Mucosa of descending colon (tissue), 3 donors: Measurements from ENCODE around the gene ANKRD55. TPM values are rescaled to one million over a fixed set of nuclear protein-coding genes. Genes with fewer than 3 reads are reported as not detected.
"Not testable (repeated sequence)": the region's sequence is repeated elsewhere in the genome, so short reads cannot be mapped to it uniquely, and the experiment has no call there.

Experiments
- ATAC-seq: fragments of 200-7000 bp; cut with Tn5 transposase; one replicate; pipeline ENCODE4 v1.9.1; 2020; ENCODE audit warnings: mild to moderate bottlenecking, moderate library complexity
- DNase-seq, 3 donors: peaks; one replicate each; pipeline ENCODE4 v3.0.0-alpha.2; 2020
- H3K36me3 ChIP-seq: fragments of 200-600 bp; one replicate; pipeline ENCODE4 v1.8.0; 2021; ENCODE audit warnings: low read depth, mild to moderate bottlenecking
- H3K4me1 ChIP-seq: fragments of 200-600 bp; one replicate; pipeline ENCODE4 v1.8.0; 2021; ENCODE audit warnings: low read depth, mild to moderate bottlenecking
- H3K4me3 ChIP-seq: fragments of 200-600 bp; one replicate; pipeline ENCODE4 v1.8.0; 2021; ENCODE audit warnings: mild to moderate bottlenecking
- H3K9me3 ChIP-seq: fragments of 200-600 bp; one replicate; pipeline ENCODE4 v1.8.0; 2021; ENCODE audit warnings: mild to moderate bottlenecking
- intact Hi-C, 2 donors: fragments of 100-400 bp; cut with DNase I in 1 of 2; cut with micrococcal nuclease in 1 of 2; formaldehyde crosslinking; loops; one replicate each; pipeline versions ENCODE4 v1.11.0 to v1.11.1; 2022; cut with DNase I, micrococcal nuclease
- total RNA-seq, 3 donors: library from RNA; stranded (reverse); fragmentation: NEBNext Ultra II Directional in 2 of 3; extraction: Animal tissue kit (Norgen Biotek cat#: 25700) in 2 of 3; gene quantifications; one replicate each; pipeline versions ENCODE4 v1.2.1 to v1.2.4, GENCODE V29; 2021 to 2023
- TF ChIP-seq, protein P1 (sequence below): fragments of 200-600 bp; IDR thresholded peaks from one replicate; pipeline ENCODE4 v1.8.0; 2022; ENCODE audit warnings: antibody characterized with exemption, mild to moderate bottlenecking
- donor health status: DM: no; HTN: no; CAD: no; lungs with moderate emphysema.
- donor health status: DM: no; HTN: no; CAD: no.
- donor health status: DM: no; HTN: yes; CAD: no.

The ANKRD55 gene
- total RNA-seq, 3 donors from 2014 or later, result 0.31 TPM; not detected in 2

DNA sequence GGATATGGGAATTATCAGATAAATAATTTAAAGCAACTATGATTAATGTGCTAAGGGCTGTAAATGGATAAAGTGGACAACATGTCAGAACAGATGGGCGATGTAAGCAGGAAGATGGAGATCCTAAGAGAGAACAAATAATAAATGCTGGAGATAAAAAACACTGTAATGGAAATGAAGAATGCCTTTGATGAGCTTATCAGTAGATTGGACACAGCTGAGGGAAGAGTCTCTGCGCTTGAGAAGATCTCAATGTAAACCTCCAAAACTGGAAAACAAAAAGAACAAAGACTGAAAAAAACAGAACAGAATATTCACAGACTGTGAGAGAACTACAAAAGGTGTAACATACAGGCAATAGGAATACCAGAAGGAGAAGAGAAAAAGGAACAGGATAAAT lies 102.5 kb downstream of the ANKRD55 start:
- intact Hi-C loops, result no loop called here
- Histone ChIP-seq H3K36me3 (no peaks in the 10 kb centered on the region), H3K4me1 (no peaks in the 10 kb centered on the region), H3K9me3 (no peaks in the 10 kb centered on the region), H3K4me3 (no peak overlapping the region)
- TF ChIP-seq, protein P1, sequence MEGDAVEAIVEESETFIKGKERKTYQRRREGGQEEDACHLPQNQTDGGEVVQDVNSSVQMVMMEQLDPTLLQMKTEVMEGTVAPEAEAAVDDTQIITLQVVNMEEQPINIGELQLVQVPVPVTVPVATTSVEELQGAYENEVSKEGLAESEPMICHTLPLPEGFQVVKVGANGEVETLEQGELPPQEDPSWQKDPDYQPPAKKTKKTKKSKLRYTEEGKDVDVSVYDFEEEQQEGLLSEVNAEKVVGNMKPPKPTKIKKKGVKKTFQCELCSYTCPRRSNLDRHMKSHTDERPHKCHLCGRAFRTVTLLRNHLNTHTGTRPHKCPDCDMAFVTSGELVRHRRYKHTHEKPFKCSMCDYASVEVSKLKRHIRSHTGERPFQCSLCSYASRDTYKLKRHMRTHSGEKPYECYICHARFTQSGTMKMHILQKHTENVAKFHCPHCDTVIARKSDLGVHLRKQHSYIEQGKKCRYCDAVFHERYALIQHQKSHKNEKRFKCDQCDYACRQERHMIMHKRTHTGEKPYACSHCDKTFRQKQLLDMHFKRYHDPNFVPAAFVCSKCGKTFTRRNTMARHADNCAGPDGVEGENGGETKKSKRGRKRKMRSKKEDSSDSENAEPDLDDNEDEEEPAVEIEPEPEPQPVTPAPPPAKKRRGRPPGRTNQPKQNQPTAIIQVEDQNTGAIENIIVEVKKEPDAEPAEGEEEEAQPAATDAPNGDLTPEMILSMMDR, result no peak
- ATAC-seq, result no peak
- no peak for DNase-seq

- ATAC-seq (no peak), DNase-seq (no peak)
Measured at GRCh38 chr5:56129288-56129687, 103.8 kb downstream of the ANKRD55 start.

GRCh38 chr5:56128113-56128512 lies 105.0 kb downstream of the ANKRD55 start:
- Histone ChIP-seq H3K36me3 (no peaks in the 10 kb centered on the region), H3K9me3 (no peaks in the 10 kb centered on the region), H3K4me3 (no peak overlapping the region), H3K4me1 (no peaks in the 10 kb centered on the region)
- peak; percentile 36 for ATAC-seq
- TF ChIP-seq, protein P1, result no peak
- intact Hi-C loops, result no loop called here
- peak in 1 of 3 donors; percentile 32 for DNase-seq

More at GRCh38 chr5:56129288-56129687, 103.8 kb downstream of the ANKRD55 start:
- H3K4me1 ChIP-seq, result no peaks in the 10 kb centered on the region
- H3K36me3 ChIP-seq, result no peaks in the 10 kb centered on the region
- TF ChIP-seq, protein P1, result no peak
- no peak overlapping the region for H3K4me3 ChIP-seq
- no peaks in the 10 kb centered on the region for H3K9me3 ChIP-seq
- intact Hi-C loops, result no loop called here

GRCh38 chr5:56126487-56127179 lies 106.5 kb downstream of the ANKRD55 start:
- no peaks in the 10 kb centered on the region for H3K36me3 ChIP-seq
- DNase-seq (no peak), ATAC-seq (no peak)
- intact Hi-C loops, result no loop called here
- no peaks in the 10 kb centered on the region for H3K4me1 ChIP-seq
- no peaks in the 10 kb centered on the region for H3K9me3 ChIP-seq
- TF ChIP-seq, protein P1, result no peak
- no peak overlapping the region for H3K4me3 ChIP-seq

DNA sequence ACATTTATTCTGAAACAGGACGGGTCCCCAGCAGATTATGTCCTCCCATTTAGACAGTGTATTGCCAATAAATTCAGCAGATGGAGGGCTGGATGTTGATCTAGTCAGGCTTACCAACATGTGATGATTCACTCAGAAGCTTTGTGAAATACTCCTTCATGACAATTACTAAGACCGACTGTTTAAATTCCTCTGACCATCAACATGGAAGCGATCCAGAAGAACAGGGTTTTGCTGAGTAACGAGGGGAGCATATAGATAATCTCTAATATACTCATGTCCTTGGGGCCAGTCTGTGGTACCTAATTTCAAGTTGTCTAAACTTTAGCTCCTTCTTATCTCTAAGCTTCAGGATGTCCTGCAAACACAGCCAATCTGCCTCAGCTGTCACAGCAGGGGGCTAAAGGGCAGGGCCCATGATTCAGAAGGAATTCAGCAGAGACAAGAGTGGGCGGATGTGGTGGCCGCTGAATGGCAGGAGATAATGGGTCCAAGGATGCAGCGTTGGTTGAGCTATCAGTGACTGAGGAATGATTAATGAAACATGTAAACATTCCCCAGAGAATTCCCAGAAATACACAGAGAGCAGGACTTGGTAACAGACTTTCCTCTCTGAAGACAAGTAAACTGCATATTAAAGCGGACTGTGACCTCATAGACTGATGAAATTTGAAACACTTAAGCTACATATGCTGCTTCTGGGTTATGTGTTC lies 109.4 kb downstream of the ANKRD55 start:
- TF ChIP-seq, protein P1, result no peak
- intact Hi-C loops, result no loop called here
- peak; percentile 76 for ATAC-seq
- DNase-seq, result peak; percentile 24 to 58 (median 27)
- Histone ChIP-seq H3K36me3 (no peaks in the 10 kb centered on the region), H3K9me3 (no peaks in the 10 kb centered on the region), H3K4me3 (no peak overlapping the region), H3K4me1 (no peaks in the 10 kb centered on the region)

DNA sequence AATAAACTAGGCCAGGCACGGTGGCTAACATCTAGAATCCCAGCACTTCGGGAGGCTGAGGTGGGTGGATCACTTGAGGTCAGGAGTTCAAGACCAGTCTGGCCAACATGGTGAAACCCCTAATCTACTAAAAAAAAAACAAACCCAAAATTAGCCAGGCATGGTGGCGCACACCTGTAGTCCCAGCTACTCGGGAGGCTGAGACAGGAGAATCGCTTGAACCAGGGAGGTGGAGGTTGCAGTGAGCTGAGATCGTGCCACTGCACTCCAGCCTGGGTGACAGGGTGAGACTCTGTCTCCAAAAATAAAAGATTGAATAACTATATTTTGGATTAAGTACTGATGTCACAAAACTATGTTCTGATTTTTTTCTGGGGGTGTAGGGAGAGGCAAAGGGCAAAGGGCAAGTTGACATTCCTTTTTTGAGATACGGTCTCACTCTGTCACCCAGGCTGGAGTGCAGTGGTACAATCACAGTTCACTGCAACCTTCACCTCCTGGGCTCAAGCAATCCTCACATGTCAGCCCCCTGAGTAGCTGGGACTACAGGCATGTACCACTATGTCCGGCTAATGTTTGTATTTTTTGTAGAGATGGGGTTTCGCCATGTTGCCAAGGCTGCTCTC lies 110.7 kb downstream of the ANKRD55 start:
- DNase-seq, intact Hi-C loops, H3K4me3 ChIP-seq, ATAC-seq, H3K36me3 ChIP-seq, H3K9me3 ChIP-seq, H3K4me1 ChIP-seq: not testable (repeated sequence)
